ENCODE data around the gene ACSL3. TPM values are rescaled to one million over a fixed set of nuclear protein-coding genes. Genes with fewer than 3 reads are reported as not detected.
"Not testable (repeated sequence)": the region's sequence is repeated elsewhere in the genome, so short reads cannot be mapped to it uniquely, and the experiment has no call there.

The ACSL3 gene
- total RNA-seq, 2 experiments from 2014 or later = 64.0 to 66.2 TPM

- Mint-ChIP-seq H3K4me1 (peaks cover 15% of the 10 kb centered on the region), H3K4me3 (no peak overlapping the region), H3K9me3 (no peaks in the 10 kb centered on the region), H3K36me3 (no peaks in the 10 kb centered on the region), H3K27ac (no peak overlapping the region), H3K27me3 (no peaks in the 10 kb centered on the region)
- DNase-seq = no peak
Measured at GRCh38 chr2:222842491-222843174, 18.2 kb upstream of the ACSL3 start.

- Mint-ChIP-seq H3K27ac (no peak overlapping the region), H3K27me3 (no peaks in the 10 kb centered on the region), H3K4me3 (no peak overlapping the region), H3K9me3 (no peaks in the 10 kb centered on the region), H3K4me1 (peaks cover 15% of the 10 kb centered on the region), H3K36me3 (no peaks in the 10 kb centered on the region)
- DNase-seq = no peak
Measured at GRCh38 chr2:222844323-222844722, 16.5 kb upstream of the ACSL3 start.

GRCh38 chr2:222845314-222845713, 15.5 kb upstream of the ACSL3 start:
- not testable (repeated sequence) for H3K27ac Mint-ChIP-seq, DNase-seq, H3K27me3 Mint-ChIP-seq, H3K4me3 Mint-ChIP-seq, H3K36me3 Mint-ChIP-seq, H3K9me3 Mint-ChIP-seq
- peaks cover 12% of the 10 kb centered on the region for H3K4me1 Mint-ChIP-seq

GRCh38 chr2:222846003-222846402, 14.8 kb upstream of the ACSL3 start:
- Mint-ChIP-seq H3K4me1 (peaks cover 9% of the 10 kb centered on the region), H3K4me3 (no peak overlapping the region), H3K36me3 (no peaks in the 10 kb centered on the region), H3K9me3 (no peaks in the 10 kb centered on the region), H3K27me3 (no peaks in the 10 kb centered on the region), H3K27ac (no peak overlapping the region)
- DNase-seq = no peak

GRCh38 chr2:222848031-222848430, 12.8 kb upstream of the ACSL3 start:
- not testable (repeated sequence) for H3K27ac Mint-ChIP-seq, H3K4me1 Mint-ChIP-seq, DNase-seq, H3K9me3 Mint-ChIP-seq, H3K36me3 Mint-ChIP-seq, H3K27me3 Mint-ChIP-seq, H3K4me3 Mint-ChIP-seq

GRCh38 chr2:222848862-222849261, 12.0 kb upstream of the ACSL3 start:
- Mint-ChIP-seq H3K27ac (no peak overlapping the region), H3K4me3 (no peak overlapping the region), H3K4me1 (no peaks in the 10 kb centered on the region), H3K27me3 (no peaks in the 10 kb centered on the region), H3K36me3 (no peaks in the 10 kb centered on the region), H3K9me3 (no peaks in the 10 kb centered on the region)
- DNase-seq = no peak

GRCh38 chr2:222851956-222852617, 8.7 kb upstream of the ACSL3 start:
- no peaks in the 10 kb centered on the region for H3K9me3 Mint-ChIP-seq
- no peak overlapping the region for H3K4me3 Mint-ChIP-seq
- no peaks in the 10 kb centered on the region for H3K27me3 Mint-ChIP-seq
- H3K27ac Mint-ChIP-seq = no peak overlapping the region
- no peaks in the 10 kb centered on the region for H3K4me1 Mint-ChIP-seq
- H3K36me3 Mint-ChIP-seq = no peaks in the 10 kb centered on the region
- no peak for DNase-seq

GRCh38 chr2:222854773-222855700, 5.8 kb upstream of the ACSL3 start:
- H3K27ac Mint-ChIP-seq = no peak overlapping the region
- no peak overlapping the region for H3K4me3 Mint-ChIP-seq
- H3K9me3 Mint-ChIP-seq = no peaks in the 10 kb centered on the region
- H3K27me3 Mint-ChIP-seq = peaks cover 3% of the 10 kb centered on the region
- H3K4me1 Mint-ChIP-seq = peaks cover under 1% of the 10 kb centered on the region
- no peaks in the 10 kb centered on the region for H3K36me3 Mint-ChIP-seq
- DNase-seq = no peak

GRCh38 chr2:222859786-222860612, 837 bp upstream of the ACSL3 start:
- Mint-ChIP-seq H3K36me3 (no peaks in the 10 kb centered on the region), H3K4me1 (peaks cover 5% of the 10 kb centered on the region), H3K9me3 (no peaks in the 10 kb centered on the region), H3K27me3 (peaks cover 3% of the 10 kb centered on the region), H3K27ac (peak overlapping the region; percentile 22), H3K4me3 (peak overlapping the region; percentile 60)
- DNase-seq = no peak

GRCh38 chr2:222861411-222862105, 722 bp downstream of the ACSL3 start:
- peaks cover 3% of the 10 kb centered on the region for H3K27me3 Mint-ChIP-seq
- peak; percentile 50 for DNase-seq
- H3K27ac Mint-ChIP-seq = peak overlapping the region; percentile 91
- H3K4me1 Mint-ChIP-seq = peaks cover 15% of the 10 kb centered on the region
- no peaks in the 10 kb centered on the region for H3K9me3 Mint-ChIP-seq
- no peaks in the 10 kb centered on the region for H3K36me3 Mint-ChIP-seq
- no peak overlapping the region for H3K4me3 Mint-ChIP-seq

GRCh38 chr2:222862106-222862908, 1.5 kb downstream of the ACSL3 start:
- H3K4me3 Mint-ChIP-seq = no peak overlapping the region
- no peaks in the 10 kb centered on the region for H3K36me3 Mint-ChIP-seq
- no peak for DNase-seq
- H3K27me3 Mint-ChIP-seq = peaks cover 3% of the 10 kb centered on the region
- H3K4me1 Mint-ChIP-seq = peaks cover 21% of the 10 kb centered on the region
- H3K9me3 Mint-ChIP-seq = no peaks in the 10 kb centered on the region
- peak overlapping the region; percentile 91 for H3K27ac Mint-ChIP-seq

- no peaks in the 10 kb centered on the region for H3K9me3 Mint-ChIP-seq
- no peak overlapping the region for H3K4me3 Mint-ChIP-seq
- H3K36me3 Mint-ChIP-seq = no peaks in the 10 kb centered on the region
- no peak for DNase-seq
- H3K4me1 Mint-ChIP-seq = peaks cover 24% of the 10 kb centered on the region
- H3K27me3 Mint-ChIP-seq = peaks cover 3% of the 10 kb centered on the region
- no peak overlapping the region for H3K27ac Mint-ChIP-seq
Measured at GRCh38 chr2:222862909-222863544, 2.2 kb downstream of the ACSL3 start.

- no peak for DNase-seq
- Mint-ChIP-seq H3K4me1 (peaks cover 24% of the 10 kb centered on the region), H3K9me3 (no peaks in the 10 kb centered on the region), H3K27me3 (no peaks in the 10 kb centered on the region), H3K36me3 (no peaks in the 10 kb centered on the region), H3K27ac (no peak overlapping the region), H3K4me3 (no peak overlapping the region)
Measured at GRCh38 chr2:222864296-222864695, 3.5 kb downstream of the ACSL3 start.
